MM.1S (cell line): ENCODE results near the gene HAO2.

ENCODE experiments used
- EZH2 ChIP-seq: fragments of 300-600 bp; sonication (generic); optimal IDR thresholded peaks from 2 replicates; pipeline ENCODE3; 2017; ENCODE audit warnings: low read depth, mild to moderate bottlenecking, antibody characterized with exemption, low read length, mixed read lengths
- EZH2phosphoT487 ChIP-seq: fragments of 300-600 bp; sonication (generic); IDR thresholded peaks from 2 replicates; pipeline ENCODE4 v1.6.1; 2018; ENCODE audit warnings: antibody characterized with exemption, low read length
- TF ChIP-seq, protein P1 (sequence below): fragments of 300-600 bp; sonication (generic); IDR thresholded peaks from 2 replicates; pipeline ENCODE4 v1.5.1; 2016; ENCODE audit warnings: antibody characterized with exemption, low read length, mixed read lengths

DNA sequence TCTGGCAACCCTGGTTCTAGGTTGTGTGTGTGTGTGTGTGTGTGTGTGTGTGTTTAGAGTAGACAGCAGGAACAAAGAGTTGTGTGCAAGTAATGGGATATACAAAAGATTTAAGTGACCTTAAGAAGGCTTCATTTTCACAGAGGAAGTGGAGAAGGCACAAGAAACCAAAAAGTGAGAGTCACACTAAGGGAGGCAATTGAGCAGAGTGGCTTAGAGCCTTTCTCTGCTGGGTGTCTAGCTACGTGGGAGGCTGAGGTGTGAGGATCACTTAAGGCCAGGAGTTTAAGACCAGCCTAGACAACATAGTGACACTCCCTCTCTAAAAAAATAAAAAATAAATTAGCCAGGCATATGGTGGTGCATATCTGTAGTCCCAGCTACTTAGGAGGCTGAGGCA, 44.4 kb upstream of the HAO2 start:
- TF ChIP-seq, protein P1, sequence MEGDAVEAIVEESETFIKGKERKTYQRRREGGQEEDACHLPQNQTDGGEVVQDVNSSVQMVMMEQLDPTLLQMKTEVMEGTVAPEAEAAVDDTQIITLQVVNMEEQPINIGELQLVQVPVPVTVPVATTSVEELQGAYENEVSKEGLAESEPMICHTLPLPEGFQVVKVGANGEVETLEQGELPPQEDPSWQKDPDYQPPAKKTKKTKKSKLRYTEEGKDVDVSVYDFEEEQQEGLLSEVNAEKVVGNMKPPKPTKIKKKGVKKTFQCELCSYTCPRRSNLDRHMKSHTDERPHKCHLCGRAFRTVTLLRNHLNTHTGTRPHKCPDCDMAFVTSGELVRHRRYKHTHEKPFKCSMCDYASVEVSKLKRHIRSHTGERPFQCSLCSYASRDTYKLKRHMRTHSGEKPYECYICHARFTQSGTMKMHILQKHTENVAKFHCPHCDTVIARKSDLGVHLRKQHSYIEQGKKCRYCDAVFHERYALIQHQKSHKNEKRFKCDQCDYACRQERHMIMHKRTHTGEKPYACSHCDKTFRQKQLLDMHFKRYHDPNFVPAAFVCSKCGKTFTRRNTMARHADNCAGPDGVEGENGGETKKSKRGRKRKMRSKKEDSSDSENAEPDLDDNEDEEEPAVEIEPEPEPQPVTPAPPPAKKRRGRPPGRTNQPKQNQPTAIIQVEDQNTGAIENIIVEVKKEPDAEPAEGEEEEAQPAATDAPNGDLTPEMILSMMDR: no peak
- TF ChIP-seq EZH2: no peak
- no peak for TF ChIP-seq EZH2phosphoT487
